Dermis microvascular lymphatic vessel endothelial cell (primary cell): ENCODE measurements around the gene FRMD6. TPM values are rescaled to one million over a fixed set of nuclear protein-coding genes. Genes with fewer than 3 reads are reported as not detected.
"Not testable (repeated sequence)": the region's sequence is repeated elsewhere in the genome, so short reads cannot be mapped to it uniquely, and the experiment has no call there.

ENCODE experiments used
- DNase-seq, 2 donors: peaks; one replicate each; pipeline versions ENCODE4 v3.0.0 to v3.0.0-alpha.2; 2010; ENCODE audit warnings: low read depth in 2 of 2
- total RNA-seq: library from RNA; depleted of rRNA; stranded (reverse); fragments of >200 nt; gene quantifications from 2 replicates; pipeline ENCODE4 v1.2.1, GENCODE V29; 2014

Gene FRMD6
- total RNA-seq, 1 donor from 2014 or later, result 187 TPM

DNA sequence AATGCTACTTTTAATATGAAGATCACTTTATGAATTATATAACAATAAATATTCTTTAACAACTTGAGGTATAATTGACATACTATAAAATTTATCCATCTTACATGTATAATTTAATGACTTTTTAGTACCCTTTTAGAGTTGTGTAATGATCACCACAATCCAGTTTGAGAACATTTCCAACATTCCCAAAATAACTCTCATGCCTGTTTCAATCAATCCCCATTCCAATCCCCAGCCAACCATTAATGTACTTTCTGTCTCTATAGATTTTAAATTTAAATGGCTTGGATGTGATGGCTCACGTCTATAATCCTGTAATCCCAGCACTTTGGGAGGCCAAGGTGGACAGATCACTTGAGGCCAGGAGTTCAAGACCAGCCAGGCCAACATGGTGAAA is 23.5 kb upstream of the FRMD6 start:
- DNase-seq, result no peak

DNA sequence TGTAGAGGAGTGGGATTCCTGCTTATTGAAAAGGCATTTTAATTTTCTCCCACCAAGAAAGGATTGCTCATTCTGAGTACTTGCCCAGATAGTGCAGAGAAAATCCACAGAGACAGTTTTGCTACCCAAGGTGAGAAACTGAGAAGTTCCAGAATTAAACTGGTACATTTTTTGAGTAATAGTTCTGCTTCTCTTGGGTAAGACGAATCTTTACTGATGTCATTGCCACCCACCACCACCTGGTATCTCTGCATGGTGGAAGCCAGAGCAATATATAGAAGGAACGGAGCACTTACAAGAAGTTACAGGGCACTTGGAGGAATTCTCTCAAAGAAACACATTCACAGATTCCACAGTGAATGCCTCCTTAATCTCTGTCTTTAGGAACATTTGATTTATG is 20.7 kb upstream of the FRMD6 start:
- DNase-seq, result no peak

DNA sequence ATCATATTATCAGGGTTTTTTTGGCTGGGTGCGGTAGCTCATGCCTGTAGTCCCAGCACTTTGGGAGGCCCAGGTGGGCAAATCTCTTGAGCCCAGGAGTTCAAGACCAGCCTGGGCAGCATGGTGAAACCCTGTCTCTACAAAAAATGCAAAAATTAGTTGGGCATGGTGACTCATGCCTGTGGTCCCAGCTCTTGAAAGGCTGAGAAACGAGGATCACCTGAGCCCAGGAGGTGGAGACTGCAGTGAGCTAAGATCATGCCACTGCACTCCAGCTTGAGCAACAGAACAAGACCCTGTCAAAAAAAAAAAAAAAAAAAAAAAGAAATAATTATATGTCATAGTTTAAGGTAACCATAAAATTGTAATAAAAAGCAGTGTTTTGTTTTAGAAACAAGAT is 18.4 kb upstream of the FRMD6 start:
- not testable (repeated sequence) for DNase-seq

DNA sequence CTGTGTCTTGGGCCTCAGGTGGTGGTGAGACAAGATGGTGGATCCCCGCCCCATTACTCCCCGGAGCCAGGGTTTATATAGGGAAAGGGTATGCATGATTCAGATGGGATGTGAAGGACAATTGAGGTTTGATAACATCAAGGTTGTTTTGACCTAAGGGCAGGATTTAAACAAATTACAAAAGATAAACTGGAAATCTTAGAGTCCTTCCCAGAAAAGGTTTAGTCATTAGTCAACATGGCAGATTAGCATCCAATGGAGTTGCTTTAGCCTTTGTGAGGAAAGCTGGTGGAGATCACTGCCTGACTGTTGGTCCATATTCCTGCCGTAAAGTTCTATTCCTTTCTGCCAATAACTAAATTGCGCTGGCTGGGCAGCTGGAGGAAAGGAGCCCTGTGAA is 15.6 kb upstream of the FRMD6 start:
- DNase-seq, result no peak

DNA sequence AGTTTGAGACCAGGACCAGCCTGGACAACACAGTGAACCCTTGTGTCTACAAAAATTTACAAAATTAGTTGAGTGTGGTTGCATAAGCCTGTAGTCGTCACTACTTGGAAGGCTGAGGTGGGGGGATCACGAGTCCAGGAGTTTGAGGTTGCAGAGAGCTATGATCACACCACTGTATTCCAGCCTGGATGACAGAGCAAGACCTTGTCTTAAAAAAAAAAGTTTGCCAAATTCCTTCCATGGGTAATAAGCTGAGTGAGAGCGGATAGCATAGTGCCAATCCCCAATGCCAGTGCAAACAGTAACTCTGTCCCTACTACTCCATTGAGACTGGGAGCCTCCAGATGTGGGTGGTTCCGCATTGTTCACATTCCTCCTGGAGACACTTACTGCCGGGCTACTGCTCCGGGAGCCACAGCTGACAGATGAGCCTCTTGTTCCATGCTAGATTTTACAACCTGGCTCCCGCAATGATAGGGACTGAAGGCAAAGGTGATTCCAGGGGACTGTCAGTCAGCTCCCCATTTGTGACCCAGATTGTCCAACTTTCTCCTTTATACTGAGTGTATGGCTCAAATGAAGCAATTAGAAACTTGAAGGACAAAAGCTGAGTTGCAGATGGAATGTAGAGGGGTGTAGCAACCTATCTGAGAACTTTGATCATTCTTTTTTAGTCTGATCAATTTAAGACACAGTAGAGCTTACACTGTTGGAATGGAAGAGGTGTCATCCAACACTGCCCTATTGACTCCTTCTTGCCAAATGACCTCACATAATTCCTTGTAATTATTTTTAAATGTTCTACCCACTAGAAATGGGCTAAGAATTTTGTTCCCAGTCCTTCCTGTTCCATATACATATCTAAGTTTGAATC is 13.4 kb upstream of the FRMD6 start:
- DNase-seq, result no peak

DNA sequence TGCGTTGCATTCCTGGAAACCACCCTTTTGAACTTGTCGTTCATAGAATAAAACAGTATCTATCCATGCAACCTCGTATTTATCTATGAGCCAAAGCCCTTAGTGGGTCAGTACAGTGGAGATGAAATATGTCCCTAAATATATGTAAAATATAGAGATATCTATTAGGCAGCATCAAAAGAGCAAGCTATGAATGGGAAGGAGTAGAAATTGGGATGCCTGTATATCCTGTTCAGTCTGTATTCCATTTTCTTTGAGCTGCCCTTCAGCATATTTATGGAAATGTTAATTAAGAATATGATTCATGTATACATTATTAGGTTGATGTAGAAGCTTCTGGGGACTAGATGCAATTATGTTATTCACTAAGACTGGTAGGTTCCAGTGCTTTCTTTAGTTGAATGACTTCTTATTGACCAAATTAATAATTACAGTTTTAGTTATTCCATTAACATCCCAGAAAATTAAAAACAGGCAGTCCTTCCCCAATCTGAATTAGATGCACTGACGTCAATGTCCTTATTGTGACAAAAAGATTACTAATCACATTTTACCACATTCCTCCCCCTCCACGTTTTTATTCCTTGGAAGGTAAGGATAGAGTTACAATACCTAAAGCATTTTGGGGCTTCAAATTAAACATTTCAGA is 11.9 kb upstream of the FRMD6 start:
- no peak for DNase-seq

DNA sequence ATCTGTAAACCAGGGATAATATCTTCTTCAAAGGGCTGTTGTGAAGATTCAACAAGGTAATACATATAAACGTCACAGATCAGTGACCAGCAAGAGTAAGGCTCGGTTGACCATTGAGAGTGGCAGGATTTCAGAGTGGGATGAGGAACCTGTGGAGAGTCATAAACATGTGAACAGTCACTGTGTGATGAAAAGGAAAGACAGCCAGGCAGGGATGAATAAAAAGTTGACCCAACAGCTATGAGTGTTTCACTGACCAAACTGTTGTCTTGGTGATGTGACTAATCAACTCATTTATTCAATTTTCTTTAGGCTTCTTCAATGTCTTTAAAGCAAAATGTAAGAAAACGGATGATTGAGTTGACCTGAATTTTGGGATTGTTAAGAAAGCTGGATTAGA is 8.6 kb upstream of the FRMD6 start:
- DNase-seq, result no peak

DNA sequence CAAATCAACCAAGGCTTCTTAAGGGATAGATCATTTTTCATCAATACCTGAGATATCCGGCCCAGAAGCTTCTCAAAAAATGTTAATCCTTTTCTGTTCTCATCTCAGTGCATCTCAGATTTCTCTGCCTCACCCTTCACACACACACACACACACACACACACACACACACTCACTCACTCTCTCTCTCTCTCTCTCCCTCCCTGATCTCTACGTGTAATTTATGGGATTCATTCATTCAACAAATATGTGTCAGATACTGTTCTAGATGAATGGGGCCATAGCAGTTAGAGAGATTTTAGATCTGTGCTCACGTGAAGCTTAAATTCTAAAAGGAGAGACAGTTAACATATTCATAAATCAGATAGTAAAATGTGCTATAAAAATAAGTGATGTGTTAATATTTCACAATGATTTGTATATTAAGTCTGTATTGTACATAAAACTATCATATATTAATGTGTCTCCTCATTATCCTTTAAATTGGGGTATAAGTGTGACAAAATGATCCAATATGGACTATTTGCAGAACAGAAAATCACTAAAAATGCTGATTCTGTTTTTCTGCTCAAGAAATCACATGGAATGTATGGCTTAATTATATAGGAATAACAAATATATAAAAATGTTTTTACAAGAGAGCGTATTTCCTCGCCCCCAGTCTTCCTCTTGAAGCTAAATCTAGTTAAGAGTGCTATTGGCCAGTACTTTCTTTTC is 7.3 kb upstream of the FRMD6 start:
- DNase-seq, result no peak

DNA sequence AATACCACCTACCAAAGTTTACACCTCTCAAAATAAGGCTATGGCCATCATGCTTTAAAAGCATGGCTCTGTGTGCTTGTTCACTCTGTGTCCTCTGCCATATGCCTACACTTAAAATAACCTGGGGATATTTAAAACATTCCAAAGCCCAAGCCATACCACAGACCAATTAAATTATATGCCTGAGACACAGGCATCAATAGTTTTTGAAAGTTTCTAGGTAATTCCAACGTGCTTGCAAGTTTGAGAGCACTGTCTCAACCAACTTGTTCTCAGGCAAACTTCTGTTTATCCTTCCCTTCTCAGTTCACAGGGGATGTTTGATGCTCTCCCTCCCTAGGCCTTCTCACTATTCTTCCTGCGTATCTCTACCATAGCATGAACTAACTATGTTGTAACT is 3.4 kb upstream of the FRMD6 start:
- DNase-seq, result no peak

DNA sequence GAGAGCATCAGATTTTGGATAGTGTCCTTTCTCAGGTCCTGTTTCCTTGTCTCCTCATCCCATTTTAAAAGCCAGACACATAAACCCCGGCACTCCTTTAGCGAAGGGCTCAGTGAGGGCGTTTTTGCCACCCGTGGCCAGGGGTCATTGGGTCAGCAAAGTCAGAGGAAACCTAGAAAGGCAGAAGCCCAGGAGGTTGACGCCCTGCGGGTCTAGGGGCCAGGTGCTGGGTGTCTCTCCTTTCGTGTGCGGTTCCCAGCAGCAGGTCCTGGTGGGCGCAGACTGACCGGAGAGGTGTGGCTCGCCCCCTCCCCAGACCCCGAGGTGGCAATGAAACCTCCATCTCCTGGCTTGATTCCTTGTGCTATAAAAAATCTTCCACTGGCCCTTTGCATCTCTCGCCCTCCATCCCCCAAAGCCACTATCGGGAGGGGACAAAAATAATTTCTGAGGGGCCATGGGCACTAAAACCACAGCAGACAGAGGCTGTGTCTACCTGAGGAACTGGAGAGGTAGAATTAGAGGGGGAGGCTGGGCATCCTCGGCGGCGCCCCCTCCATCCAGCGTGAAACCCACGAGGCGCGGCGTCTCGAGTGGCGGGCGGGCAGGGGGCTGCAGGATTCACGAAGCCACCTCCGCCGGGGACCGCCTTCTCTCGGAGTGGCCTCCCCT is 858 bp upstream of the FRMD6 start:
- DNase-seq, result peak in 1 of 2 donors; percentile 36

DNA sequence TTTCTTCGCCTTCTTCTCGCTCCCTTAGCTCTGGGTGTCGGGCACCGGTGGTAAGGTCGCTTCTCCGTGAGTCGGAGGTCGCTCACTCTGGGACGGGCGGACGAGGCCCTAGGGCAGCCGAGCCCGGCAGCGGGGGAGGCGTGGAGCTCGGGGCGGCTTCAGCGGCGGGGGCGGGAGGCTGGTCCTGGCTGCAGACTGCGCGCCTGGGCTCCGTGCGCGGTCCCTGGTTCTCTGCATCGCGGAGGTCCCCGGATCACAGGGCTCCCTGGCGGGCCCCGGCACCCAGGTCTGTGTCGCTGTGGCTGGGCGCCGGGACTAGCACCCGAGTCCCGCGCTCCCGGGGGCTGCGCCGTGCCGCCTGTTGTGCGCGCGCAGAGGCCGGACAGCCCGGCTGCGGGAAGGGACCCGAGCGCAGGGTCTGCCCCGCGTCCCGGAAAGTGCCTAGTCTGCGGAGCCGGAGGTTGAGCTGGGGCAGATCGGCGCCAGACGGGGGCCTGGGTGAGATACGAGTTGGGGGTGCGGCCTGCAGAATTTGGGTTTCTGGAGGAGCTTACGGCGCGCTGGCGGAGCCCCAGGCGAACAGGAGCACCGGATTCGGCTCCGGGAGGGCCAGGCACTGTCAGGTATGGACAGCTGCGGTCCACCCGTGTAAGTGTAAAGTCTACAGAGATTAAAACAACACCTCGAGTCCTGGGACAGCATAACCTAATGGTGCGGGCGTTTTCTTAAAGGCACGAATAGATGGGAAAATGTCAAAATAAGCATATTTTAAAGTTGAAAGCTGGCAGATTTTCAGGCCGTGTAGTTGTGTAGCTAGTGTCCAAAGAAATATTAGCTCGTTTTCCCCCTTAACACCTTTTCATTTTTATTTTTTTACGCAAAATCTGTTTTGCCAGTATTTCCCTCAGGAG is 713 bp downstream of the FRMD6 start:
- DNase-seq, result no peak

DNA sequence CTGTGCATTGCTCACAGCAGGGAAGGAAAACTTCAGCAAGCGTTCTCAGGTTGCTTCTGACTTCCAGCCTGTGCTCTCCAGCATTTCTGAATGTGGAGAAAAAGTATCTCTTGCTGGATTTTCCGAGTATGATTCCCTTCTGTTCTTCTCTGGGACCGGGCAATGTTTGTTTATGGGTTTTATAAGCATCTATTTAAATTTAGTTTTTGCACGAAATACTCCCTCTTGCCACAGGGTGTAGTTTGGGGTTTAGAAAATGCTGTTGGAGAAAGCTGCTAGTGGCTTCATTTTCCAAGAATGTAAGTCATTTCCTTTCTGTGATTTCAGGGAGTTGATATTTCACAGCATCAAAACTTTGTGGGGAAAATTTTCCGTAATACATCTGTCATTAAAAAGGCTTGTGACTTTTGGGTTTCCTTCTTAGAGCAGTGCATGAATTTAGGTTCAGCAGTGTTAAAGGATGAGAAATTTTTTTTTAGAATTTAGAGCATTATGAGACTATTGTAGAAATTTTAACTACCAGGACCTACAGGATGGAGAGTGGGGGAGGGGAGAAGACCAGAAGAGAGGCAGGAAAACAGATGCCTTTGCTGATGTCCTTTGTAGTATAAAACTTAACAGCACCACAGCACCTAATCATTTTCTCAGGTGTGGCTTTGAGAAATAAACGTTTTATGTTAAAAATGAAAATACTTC is 1.5 kb downstream of the FRMD6 start:
- peak; percentile 44 to 81 for DNase-seq

DNA sequence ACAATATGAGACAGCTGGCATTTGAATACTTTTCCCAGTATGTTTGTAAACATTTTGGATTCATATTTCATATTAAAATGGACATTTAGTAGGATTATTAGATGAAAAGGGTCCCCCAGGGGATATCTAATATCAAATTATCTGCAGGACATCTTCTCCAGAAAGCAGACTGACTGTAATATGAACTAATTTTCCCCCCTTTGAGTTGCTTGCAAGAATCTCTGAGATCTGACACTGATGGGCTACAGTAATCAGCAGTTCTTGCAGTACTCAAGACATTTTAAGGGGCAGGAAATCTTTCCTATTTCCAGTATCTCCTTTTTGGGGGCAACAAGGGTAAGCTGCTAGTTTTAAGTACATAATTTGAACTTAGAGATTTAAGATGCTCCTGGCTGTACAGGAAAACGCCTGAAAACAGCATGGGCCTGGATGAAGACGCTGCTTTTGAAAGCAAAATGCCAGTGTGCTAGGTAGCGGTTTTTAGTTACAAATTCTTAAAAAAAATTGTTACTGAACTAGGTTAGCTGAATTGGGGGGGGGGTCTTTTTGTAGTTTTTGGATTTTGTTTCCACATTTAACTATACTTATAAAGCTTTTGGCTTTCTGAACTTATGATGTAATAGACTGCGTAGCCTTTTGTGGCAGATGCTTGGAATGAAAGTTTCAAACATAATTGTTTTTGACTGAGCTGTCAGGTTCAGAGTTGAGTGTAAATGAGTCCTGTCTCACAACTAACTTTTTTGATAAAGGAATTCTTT is 2.2 kb downstream of the FRMD6 start:
- peak in 1 of 2 donors; percentile 21 for DNase-seq

DNA sequence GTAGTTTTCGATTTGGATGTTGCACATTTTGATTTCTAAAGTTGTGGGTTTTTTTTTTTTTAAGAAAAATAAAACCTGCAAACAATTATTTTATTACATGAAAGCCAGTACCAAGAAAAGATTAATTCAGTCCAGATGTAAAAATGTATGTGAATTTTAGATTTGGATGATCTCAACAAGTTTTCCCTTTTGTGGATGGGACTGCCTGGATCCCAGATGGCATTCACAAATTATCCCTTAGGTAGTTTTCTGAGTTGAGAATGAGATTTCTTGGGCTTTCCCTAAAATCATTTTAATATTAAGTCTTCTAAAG is 2.8 kb downstream of the FRMD6 start:
- DNase-seq, result no peak

DNA sequence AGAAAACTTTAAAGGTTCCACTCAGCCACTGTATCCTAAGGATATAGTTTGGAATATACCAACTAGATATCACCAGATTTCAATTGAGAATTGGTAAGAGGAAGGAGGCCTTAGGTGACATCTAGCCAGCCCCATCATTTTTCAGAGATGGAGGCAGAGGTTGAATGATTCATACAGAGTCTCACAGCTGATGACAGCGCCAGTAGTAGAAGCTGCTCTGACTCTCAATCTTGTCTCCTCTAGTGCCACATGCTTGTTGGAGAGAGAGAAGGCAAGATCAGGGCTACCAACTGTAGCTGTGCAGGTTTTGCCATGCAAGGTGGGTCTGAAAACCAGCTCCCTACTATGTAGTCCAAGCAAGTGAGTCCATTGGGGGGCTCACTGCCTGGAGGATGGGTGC is 6.1 kb downstream of the FRMD6 start:
- DNase-seq, result no peak

DNA sequence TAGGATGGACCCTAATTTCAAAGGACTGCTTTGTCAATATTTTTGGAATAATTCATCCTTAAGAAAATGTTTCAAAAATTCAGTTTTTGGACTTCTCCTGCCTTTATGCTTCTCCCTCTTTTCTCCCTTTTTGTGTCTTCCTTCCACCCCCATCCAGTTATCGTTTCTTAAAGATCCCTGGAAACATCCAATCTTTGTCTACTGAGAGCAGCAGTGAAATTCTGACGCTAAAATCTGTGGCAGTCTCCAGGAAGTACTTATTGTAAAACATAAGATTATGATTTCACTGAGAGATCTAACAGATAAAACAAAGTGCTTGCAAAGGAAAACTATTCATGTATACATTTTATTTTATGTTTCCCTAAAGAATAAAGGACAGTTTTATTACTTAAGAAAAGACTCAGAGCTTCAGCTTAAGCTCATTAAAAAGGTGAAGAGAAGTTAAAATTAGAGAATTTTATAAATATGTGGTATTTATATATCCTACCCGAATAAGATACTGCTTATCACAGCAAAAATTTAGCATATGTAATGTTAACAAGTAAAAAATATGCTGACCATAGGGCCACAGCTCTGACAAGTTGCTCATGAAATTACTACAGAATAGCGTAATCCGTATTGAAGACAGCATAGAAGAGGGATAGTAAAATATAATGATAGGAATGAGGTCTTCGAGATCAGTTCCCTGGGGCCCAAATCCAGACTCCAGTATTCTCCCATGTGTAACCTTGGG is 6.9 kb downstream of the FRMD6 start:
- DNase-seq, result no peak

DNA sequence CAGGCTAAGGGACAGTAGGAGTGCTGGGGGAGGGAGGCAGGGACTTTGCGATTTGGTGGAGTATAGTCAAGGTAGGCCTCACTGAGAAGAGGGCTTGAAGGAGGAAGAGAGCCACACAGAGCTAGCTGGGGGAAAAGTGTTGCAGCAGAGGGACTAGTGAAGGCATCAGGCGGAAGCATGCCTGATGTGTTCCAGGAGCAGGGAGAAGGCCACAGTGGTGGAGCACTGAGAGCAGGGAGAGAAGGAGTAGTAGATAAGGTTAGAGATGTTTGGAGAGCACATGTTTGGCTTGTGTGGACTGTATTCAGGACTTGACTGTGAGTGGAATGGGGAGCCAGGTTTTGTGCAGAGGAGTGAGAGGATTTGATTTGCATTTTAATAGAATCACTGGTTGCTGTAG is 9.0 kb downstream of the FRMD6 start:
- DNase-seq, result no peak

DNA sequence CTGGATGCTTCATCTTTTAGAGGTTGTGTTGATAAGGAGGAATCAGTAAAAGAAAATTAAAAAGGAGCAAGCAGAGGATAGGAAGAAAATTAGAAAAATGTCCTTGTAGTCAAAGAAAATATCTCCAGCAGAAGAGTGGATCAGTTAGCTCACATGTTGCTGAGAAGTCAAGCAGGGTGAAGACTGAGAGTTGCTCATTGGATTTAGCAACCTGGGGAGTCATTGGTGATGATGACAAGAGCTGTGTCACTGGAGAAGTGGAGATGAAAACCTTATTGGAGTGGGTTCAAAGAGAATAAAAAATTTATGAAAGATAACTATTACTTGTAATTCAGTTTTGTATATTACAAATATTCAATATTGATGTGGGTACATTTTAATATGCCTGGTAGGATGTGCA is 9.8 kb downstream of the FRMD6 start:
- DNase-seq, result no peak

DNA sequence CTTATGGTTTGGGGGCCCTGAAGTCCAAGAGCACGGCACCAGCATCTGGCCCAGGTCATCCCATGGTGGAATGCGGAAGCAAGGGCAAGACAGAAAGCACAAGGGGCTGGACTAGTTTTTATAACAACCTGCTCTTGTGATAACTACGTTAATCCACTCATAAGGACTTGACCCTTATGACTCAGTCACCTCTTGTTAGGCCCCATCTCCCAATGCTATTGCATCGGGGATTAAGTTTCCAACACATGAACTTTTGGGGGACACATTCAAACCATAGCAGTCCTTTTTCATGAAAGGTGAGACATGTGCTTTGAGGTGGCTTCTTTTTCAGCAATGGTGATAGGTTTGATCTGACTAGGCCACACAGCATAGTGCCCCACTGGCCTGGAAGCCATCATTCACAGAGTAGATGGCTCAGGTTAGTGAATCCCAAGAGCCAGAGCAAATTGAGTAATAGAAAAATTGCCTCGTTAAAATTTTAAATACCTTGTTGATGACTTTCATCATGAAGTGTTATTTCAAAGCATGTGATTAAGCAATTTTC is 12.1 kb downstream of the FRMD6 start:
- no peak for DNase-seq
